ENCODE data around the gene PAK2. TPM values are rescaled to one million over a fixed set of nuclear protein-coding genes. Genes with fewer than 3 reads are reported as not detected.

PAK2 gene
- total RNA-seq, 4 donors from 2014 or later = 43.3 to 75.6 (median 49.8) TPM

GRCh38 chr3:196875258-196875657 lies 135.6 kb downstream of the PAK2 start:
- Histone ChIP-seq H3K27ac (no peak overlapping the region), H3K4me3 (no peak overlapping the region), H3K9me3 (no peaks in the 10 kb centered on the region), H3K27me3 (no peaks in the 10 kb centered on the region), H3K4me1 (peaks cover 0 to 36% (median under 1%) of the 10 kb centered on the region in 4 donors), H3K36me3 (no peaks in the 10 kb centered on the region)
- WGBS, 2 donors = 71 to 87% methylated on average over 2 of the region's 2 CpGs
- no peak for DNase-seq (ENCODE audit: low spot score in 2 of 2)
- TF ChIP-seq CTCF (IDR thresholded peaks at IDR 0.05) (no peak), POLR2A (IDR thresholded peaks at IDR 0.05) (no peak), EP300 (IDR thresholded peaks at IDR 0.05) (no peak)

Small RNA genes lying within 50 kb of the gene (small RNA-seq; reads per million reads assigned to genes)
- gene RNU4-89P (not detected), gene RNU6-42P (not detected), gene RNU6-646P (not detected)

Other genes starting within 250 kb of the PAK2 start
- 10 to 100 TPM; 23.6 to 26.2 (median 24.9) TPM for gene RNF168, start 236.1 kb upstream of the PAK2 start, total RNA-seq
- not detected for gene SMCO1, start 224.5 kb upstream of the PAK2 start, total RNA-seq
- gene WDR53, start 171.3 kb upstream of the PAK2 start, total RNA-seq = 10 to 100 TPM in 1 of 4 donors, 1 to 10 TPM in 3; 6.1 to 17.4 (median 9.1) TPM
- gene FBXO45, start 171.2 kb upstream of the PAK2 start, total RNA-seq = 10 to 100 TPM in 1 of 4 donors, 1 to 10 TPM in 3; 7.8 to 14.9 (median 8.7) TPM
- gene NRROS, start 100.2 kb upstream of the PAK2 start, total RNA-seq = 10 to 100 TPM in 3 of 4 donors, 1 to 10 TPM in 1; 8.6 to 16.4 (median 12.7) TPM
- 1 to 10 TPM; 1.8 to 4.0 (median 3.2) TPM for gene CEP19, start 27.6 kb upstream of the PAK2 start, total RNA-seq
- gene PIGX, start 27.5 kb upstream of the PAK2 start, total RNA-seq = 10 to 100 TPM; 28.8 to 57.9 (median 33.7) TPM
- gene SENP5, start 128.1 kb downstream of the PAK2 start, total RNA-seq = 10 to 100 TPM; 41.1 to 60.6 (median 44.1) TPM
- 10 to 100 TPM; 25.1 to 45.6 (median 36.6) TPM for gene NCBP2, start 202.7 kb downstream of the PAK2 start, total RNA-seq
- 10 to 100 TPM; 14.9 to 31.8 (median 25.7) TPM for gene PIGZ, start 229.0 kb downstream of the PAK2 start, total RNA-seq

All from tibial nerve (tissue), 4 donors.